ENCODE results near the gene ARIH1.
A peak's percentile ranks its signal among the peaks of the same experiment; 100 is the strongest.
"Not testable (repeated sequence)": the region's sequence is repeated elsewhere in the genome, so short reads cannot be mapped to it uniquely, and the experiment has no call there.

ARIH1 gene

DNA sequence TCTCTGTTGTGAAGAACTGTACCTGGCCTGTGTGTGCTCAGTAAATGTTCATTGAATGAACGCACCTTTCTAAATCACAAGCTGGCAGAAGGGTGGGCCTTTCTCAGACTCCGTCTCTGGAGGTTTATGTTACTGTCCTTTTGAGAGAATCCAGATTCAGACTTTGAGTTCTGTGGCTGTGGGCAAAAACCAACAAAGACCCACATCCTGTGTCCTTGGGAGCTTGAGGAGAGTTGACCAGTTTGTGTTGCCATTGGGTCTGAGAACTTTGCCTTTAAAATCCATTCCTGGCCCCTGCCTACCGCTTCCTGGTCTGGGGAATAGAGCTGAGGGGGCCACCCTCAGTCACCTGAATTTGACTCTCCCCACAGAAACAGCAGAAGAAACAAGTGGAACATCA, 134.0 kb downstream of the ARIH1 start:
- not testable (repeated sequence) for DNase-seq (ENCODE audit: low read depth)

DNA sequence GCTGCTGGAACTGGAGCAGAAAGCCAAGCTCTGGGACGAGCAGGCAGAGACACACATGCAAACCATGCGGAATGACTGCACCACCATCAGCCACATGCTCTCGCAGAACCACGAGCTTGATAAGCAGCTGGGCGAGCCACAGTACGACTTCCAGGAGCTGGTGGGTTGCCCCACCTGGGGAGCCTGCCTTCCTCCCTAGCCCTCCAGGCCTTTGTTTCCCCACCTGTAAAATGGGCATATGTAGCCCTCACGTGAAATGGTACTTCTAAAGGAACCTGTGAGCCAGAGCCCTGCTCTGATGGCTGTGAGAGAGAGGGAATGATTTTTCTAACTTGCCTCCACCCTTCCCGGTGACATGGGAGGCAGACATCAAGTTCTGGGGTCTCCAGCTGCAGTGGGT, 135.7 kb downstream of the ARIH1 start:
- DNase-seq (ENCODE audit: low read depth): no peak

DNA sequence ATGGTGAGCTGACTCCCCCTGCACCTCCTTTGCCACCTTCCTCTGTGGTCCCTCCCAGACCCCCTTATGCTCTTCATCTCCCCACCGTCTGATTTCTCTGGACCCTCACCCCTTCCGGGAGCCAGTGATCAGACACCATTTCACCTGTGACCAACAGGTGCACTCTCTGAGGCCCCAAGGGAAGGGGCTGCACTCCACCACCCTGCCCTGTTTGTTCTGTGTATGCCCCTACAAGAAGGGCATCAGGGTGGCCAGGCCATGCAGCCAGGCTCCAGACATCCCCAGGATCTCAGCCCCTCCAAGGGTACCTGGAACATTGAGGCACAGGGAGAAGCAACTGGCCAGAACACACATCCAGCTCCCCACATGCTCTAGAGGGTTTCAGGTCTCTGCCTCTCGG, 138.2 kb downstream of the ARIH1 start:
- DNase-seq (ENCODE audit: low read depth): not testable (repeated sequence)

DNA sequence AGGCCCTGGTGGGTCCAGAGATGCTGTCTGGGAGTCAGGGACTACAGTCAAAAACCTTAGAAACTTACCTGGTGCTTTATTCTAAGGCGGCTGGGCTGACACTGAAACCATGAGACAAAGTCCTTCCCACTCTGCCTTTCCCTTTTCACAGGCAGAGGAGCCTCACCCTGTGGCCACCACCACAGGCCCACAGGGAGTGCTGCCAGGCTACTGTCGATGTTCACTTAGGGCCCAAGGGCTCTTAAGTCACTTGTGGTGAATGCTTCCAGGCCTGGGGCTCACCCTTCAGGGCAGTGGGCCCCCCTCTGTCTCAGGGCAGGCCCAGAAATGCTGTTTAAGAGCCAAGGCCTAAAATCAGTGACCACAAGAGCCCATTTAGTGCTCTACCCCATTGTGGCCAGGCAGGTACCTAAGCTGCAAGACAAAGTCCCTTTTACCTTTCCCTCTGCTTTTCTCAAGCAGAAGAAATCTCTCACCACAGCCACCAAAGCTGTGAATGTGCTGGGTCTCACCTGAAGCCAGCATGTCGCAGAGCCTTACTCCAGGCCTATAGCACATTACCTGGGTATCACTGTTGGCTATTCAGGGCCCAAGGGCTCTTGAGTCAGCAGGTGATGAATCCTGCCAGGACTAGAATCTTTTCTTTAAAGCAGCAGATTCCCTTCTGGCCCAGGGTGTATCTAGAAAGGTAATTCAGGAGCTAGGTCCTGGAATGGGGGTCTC, 140.8 kb downstream of the ARIH1 start:
- DNase-seq (ENCODE audit: low read depth): no peak

DNA sequence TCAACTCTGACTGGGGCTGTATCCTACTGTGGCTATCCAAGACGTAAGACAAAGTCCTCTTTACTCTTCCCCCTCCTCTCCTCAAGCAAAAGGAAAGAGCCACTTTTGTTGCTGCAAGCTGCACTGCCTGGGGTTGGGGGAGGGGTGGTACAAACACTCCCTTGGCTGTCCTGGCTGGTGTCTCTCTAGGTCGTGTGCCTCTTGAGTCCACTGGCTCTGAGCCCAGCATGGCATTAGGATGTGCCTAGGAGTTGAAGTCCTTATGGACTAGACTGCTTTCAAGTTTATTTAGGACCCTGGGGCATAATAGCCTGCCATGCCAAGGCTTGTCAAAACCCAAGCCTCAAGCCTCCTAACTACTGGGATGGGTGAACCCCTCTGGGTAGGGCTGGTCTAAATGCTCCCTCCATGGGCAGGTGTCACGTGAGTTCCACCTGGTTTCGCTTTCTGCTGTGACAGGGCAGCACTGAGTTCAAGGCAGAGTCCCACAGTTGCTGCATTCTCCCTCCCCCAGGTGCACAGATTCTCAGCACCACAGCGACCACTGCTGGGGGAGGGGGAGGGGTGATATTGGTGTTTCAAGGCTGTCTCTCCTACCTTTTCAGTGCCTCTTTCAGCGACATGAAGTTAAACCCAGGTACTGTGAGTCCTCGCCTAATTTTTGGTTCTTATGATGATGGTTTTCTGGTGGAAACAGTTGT, 141.6 kb downstream of the ARIH1 start:
- not testable (repeated sequence) for DNase-seq (ENCODE audit: low read depth)

DNA sequence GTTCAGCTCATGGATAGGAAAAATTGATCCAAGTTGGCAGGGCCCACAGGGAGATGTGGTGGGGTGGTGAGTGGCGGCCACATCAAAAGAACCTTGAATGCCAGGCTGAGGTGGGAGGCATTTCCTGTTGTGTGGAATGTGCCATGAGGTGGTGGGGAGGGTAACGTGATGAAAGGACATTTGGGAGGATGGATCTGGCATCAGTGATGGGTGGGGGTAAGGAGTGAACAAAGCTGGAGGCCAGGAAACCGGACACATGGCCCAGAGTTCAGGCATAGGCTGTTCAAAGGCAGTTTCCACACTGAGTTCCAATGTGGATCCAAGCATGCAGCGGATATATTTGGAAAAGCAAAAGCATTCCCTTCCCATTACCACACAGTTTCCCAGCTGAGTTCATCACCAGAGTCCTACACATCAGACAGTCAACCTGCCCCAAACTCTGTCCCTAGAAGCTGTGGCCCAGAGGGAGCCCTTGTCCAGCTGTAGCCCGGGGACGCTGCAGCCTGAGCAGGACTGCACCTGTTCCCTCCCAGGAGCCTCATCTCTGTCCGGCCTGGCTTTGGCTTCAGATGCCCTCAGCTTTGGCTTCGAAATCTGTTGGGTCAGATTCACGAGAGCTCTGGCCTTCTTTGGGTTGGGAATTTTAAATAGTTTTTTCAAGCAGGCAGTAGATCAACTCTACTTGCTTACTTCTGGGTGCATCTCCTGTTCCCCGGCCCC, 142.5 kb downstream of the ARIH1 start:
- no peak for DNase-seq (ENCODE audit: low read depth)

DNA sequence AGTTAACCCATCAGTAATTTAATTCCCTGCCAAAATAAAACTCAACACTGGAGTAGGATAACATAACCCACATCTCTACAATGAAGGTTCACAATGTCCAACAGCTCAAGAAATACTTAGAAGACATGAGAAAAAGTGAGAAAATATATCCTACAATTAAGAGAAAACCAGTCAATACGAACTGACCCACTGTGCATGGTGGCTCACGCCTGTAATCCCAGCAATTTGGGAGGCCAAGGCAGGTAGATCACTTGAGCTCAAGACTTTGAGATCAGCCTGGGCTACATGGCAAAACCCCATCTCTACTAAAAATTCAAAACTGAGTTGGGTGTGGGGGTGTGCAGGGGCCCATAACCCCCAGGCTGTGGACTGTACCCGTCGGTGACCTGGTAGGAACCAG, 149.7 kb downstream of the ARIH1 start:
- not testable (repeated sequence) for DNase-seq (ENCODE audit: low read depth)

DNA sequence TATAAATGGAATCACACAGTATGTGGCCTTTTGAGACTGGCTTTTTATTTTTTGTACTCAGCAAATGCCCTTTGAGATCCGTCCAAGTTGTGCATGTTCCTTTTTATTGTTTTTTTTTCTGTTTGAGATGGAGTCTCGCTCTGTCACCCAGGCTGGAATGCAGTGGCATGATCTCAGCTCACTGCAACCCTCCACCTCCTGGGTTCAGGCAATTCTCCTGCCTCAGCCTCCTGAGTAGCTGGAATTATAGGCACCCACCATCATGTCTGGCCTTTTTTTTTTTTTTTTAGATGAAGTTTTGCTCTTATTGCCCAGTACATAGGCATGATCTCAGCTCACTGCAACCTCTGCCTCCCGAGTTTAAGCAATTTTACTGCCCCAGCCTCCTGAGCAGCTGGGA, 152.0 kb downstream of the ARIH1 start:
- not testable (repeated sequence) for DNase-seq (ENCODE audit: low read depth)

DNA sequence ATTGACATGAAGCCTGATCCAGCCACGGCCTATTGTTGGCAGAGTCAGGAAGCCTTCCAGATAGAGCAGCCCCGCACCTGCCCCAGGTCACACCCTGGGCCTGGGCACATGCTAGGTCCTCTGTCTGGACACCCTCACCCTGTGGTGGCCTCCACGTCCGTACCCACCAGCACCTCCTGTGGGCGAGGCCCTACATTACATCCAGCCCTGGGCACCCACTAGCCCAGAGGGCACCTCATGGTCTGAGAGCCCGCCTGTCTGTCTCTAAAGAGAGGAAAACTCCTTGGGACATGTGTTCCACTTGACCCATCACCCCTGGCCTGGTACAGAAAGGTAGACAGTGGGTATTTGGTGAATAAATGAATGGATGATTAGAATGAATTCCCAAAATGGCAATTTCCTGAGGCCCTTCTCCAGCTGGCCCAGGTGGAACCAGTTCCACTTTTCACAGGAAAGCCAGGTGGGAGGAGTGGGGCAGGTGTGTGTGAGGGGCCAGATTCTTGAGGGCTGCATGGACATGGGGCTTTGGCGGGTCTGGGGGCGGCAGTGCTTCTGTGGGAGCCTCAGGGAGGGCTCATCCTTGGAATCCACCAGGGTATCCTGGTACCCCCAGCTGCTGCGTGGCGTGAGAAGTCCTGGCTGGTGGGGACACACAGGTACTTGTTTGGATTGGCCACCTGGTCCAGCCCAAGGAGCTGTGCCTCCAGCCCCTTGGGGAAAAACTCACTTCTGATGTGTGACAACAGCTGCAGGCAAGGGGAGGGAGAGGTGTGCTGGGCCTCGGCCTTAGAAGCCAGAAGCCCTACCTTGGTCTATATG, 154.3 kb downstream of the ARIH1 start:
- DNase-seq (ENCODE audit: low read depth): not testable (repeated sequence)

DNA sequence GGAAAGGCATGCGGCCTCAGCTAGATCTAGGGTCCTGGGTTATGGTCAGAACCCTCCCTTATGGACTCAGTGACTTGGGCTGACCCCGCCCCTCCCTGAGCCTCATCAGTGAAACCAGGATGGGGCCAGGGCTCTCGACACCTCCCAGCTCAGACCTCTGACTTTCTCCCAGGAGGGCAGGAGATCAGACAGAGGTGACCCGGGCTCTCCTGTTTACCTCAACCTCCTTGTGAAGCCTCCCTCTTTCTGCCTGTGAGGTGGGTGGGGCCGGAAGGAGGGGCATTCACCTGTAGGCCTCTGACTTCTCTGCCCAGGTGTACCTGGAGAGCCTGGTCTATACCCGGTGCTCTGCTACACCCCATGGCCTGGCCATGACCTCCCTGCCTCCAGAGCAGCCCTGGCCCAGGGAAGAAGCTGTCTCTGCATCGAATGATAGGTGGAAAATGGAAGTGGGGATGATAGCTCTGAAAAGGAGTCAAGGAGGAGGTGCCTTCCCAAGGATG, 155.0 kb downstream of the ARIH1 start:
- DNase-seq (ENCODE audit: low read depth): not testable (repeated sequence)

DNA sequence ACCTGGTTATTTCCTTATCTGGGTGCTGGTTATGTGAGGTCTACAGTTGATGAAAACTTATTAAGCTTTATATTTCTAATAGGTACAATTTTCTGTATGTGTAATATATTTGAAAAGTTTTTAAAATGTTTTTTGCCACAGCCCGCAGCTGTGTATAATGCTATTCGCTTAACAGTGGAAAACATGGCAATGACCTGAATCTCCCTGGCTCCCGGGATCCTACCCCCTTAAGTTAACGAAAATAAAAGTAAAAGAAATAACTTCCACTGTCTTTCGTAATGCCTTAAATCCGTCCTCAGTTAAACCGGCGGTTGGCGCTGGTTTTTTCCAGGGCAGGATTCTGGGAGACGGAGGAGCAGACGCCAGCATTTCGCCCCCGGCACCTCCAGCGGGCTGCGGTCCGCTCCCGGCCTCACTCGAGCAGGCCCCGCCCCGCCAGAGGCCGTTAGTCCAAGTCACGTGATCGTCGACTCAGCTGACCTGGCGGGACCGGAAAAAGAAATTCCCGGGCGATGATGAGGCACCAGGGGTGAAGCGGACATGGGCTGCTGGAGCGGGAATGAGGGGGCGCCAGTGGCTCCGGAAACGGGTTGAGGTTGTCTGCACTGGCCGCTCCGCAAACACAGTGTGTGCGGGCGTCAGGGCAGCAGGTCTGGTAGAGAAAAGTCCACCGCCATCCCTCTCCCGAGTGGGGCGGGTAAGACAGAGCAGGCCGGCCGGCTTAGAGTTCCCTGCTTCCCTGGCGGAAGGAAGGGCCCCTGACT, 162.6 kb downstream of the ARIH1 start:
- peak; percentile 36 for DNase-seq (ENCODE audit: low read depth)

DNA sequence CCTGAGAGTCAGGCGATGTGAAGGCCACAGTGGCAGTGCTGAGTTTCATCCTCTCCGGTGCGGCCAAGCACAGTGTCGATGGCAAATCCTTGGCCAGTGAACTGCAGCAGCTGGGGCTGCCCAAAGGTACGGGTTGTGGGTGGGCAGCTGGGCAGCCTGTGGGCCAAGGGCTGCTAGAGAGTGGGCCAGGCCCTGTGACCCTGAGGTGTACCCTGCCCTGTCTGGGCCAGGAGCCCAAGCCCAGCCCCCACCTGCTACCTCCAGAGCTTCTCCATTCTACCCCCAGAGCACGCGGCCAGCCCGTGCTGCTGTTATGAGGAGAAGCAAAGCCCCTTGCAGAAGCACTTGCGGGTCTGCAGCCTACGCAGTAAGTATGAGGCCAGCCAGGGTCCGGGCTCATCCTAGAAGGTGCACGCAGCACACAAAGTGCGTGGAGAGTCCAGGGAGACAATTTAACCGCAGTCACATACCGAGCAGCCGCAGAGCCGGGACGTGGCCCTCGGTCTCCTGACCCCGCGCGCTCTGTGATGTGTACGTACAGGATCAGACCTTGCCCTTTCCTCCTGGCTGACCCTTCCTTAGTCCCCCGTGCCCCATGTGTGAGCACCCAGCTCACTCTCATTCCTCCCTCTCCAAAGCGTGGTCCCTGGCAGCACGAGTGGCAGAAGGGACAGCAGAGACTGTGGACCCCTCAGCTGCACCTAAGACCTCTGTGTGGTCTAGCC, 165.8 kb downstream of the ARIH1 start:
- not testable (repeated sequence) for DNase-seq (ENCODE audit: low read depth)

DNA sequence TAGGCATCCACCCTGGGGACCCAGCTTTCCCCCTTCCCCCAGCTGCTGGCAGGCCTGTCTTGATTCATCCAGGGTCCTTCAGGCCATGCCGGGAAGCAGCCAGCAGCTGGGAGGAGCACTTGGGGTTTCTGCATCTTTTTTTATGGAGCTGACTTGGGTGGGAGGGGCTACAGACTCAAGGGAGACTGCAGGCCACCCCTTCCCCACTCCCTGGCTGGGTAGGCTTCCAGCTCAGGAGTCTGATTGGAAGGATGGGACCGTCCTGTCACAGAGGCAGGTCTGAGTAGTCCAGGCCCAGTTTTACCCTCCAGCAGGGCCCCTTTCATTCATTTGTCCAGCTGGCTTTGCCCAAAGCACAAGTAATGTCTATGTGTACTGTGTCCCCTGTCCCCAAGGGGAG, 168.1 kb downstream of the ARIH1 start:
- not testable (repeated sequence) for DNase-seq (ENCODE audit: low read depth)

DNA sequence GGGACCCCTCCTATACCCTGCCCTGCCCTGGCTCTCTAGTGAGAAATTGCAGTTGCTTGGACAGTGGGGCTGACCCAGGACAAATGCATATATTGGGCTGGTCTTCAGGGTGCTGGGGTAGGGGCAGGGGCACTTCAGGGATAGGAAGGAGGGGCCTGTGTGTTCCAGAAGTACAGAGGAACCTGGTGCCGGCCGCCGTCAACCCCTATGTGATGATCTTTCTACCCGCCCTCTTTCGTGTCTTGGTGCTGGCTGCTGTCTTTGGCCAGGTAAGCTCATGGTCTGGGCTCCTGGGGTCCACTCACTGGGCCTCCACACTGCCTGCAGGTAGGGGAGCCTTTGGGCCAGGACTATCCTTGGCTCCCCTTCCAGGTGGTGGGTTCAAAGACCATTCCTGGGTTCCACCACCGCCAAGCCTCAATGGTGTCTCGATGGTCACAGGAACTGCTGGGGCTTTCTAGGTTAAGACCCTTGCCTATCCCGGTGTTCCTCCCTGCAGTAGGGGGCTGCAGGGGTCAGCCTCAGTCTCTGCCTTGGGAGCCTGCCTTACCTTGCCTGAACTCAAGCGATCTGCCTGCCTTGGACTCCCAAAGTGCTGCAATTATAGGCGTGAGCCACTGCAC, 174.6 kb downstream of the ARIH1 start:
- DNase-seq (ENCODE audit: low read depth): not testable (repeated sequence)
